ENCODE results near the gene NDRG4.

NDRG4 gene

DNA sequence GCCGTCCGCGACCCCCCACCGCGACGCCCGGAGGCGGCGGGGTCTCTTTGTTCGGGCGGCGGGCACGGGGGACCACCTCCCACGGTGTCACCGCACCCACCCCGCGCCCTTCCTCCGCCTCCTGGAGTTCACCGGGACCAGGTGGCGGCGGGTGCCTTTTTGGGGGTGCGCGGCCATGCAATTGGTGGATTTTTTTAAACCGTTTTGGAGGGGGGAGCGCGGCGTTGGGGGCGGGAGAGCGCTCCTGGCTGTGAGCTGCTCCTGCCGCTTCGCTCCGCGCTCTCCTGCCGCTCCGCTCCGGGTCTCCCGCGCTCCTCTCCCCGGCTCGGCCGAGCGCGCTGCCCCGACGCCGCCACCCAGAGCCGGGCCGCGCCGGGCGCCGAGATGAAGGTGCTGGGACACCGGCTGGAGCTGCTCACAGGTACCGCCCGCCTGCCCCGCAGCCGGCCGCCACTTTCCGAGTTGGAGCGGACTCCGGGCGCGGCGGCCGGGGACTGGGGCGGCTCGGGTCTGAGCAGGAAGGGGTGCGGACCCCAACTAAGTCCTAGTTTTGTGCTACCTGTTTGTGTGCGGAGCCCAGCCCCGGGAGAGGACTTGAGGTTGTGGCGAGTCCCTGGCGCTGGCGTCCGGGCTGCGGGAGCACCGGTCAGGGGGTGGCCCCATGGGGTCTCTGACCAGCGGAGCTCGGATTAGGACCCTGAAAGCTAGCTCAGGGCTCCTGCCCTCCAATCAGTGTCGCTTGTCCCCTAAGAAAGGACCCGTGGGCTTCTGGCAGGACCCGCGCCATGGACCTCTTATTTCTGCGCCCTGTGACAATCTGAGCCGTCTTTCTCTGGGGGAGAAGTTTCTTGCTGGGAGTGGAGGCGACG, 35.7 kb upstream of the NDRG4 start:
- DNase-seq (ENCODE audit: low read depth, low spot score): no peak

DNA sequence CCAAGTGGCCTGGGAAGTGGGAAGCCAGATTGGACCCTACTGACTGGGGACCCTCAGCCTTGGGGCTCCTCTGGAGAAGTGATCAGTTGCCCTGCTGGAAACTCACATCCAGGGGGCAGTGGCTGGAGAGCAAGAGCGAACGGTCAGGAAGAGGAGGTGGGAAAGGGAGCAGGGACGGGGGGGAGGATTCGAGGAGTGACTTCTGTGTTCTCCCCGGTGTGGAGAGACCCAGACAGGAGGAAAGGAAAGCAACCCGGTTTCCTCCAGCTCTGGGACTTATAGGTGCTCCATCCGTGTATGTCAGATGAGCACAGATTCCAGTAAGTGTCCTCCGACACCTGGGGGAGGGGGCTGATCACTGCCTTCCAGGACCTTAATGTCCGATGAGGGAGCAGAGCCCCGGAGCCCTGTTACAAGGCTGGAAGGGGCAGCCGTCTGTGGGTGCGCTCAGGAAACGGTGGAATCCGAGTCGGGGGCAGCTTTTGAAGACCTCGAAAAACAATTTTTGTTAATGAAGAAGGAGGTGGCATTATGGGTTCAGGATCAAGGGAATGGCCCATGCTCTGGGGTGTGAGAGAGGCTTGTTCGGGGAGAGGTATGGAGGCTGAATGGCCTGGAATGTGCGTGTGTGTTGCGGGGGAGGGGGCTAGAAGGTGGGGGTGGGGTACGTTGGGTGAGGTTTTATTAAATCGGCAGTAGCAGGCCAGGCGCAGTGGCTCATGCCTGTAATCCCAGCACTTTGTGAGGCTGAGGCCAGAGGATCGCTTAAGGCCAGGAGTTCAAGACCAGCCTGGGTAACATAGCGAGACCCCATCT, 34.8 kb upstream of the NDRG4 start:
- DNase-seq (ENCODE audit: low read depth, low spot score): no peak
- no peak overlapping the region for H3K4me3 ChIP-seq (ENCODE audit: low read length)

More for the DNA sequence above, 35.7 kb upstream of the NDRG4 start:
- no peak overlapping the region; the same call in 1 of the 2 replicates for H3K4me3 ChIP-seq (ENCODE audit: low read length)

DNA sequence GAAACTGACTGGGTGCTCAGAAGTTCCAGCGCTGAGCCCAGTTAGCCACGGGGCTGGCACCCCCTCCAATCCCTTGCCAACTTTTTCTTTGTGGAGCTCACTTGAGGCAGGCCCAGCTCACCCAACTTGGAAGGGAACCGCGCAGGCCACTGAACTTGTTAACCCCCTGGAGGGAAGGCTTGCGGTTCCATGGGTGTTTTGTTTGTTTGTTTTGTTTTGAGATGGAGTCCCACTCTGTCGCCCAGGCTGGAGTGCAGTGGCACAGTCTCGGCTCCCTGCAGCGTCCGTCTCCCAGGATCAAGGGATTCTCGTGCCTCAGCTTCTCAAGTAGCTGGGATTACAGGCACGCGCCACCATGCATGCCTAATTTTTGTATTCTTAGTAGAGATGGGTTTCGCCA, 34.1 kb upstream of the NDRG4 start:
- H3K4me3 ChIP-seq (ENCODE audit: low read length): no peak overlapping the region

DNA sequence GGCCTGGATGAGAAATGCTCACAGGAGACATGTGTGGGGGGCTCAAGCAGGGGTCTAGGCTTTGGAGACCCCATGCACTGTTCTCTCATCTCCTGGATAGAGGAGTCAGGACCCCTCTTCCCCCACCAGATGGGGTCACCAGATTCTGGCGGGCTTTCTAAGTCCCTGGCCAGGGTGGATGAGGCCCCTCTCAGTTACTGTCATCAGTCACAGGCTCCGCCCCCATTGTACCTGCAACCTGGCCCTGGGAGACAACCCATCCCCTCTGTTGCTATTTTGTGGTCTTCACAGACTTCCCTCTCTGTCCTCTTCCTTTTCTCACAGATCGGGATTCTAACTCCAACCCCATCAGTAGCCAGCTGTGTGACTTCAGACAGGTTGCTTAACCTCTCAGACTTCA, 33.5 kb upstream of the NDRG4 start:
- no peak for DNase-seq (ENCODE audit: low read depth, low spot score)
- H3K4me3 ChIP-seq (ENCODE audit: low read length): no peak overlapping the region

More for the DNA sequence above, 34.1 kb upstream of the NDRG4 start:
- DNase-seq (ENCODE audit: low read depth, low spot score): no peak

DNA sequence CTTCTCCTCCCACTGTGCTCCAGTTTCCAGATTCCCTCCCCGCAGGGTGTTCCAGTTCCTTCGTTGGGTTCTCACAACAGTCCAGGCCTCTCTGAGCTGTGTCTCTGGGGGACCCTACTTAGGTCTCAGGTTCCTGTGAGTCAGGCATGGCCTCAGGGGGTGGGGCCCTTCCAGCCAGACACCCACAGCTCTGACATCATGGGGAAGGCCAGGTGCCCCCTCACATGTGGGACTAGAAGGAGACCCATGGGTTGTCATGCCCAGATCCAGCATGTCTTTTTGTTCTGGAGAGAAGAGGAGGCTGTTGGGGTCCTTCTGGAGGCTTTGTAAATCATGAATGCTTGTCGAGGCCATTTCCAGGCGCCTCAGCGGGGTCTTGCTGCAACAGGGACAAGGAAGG, 32.0 kb upstream of the NDRG4 start:
- no peak overlapping the region for H3K4me3 ChIP-seq (ENCODE audit: low read length)
- DNase-seq (ENCODE audit: low read depth, low spot score): no peak

DNA sequence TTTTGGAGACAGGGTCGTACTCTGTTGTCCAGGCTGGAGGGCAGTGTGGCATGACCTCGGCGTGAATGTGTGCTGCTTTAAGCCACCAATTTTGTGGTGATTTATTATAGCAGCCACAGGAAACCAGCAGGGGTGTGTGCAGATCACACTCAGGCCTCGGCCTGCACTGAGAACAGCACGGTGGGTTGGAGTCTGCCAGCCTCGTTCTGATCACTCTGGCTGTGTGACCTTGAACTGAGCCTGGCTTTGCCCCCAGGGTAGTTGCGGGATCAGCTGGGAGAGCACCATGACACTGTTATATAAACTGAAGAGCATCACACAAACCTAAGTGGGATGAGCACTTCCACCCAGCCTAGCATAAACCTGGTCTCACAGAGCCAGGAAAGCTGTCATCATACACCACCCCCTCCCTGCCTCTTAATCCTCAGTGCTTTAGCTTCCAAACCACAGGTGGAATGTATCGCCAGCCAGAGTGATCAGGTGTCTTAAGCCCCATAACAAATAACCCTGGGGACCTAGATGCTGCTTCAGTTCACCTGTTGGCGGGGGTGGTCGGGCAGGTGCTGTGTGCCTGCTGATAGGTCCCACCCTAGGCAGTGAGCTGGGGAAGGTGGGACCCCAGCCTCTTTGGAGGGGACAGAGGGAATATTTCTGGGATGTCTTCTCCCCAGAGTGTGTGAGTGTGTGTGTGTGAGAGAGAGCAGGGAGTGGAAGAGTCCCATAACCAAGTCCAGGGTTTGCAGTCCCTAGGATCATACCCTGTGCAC, 28.6 kb upstream of the NDRG4 start:
- H3K4me3 ChIP-seq (ENCODE audit: low read length): no peak overlapping the region
- DNase-seq (ENCODE audit: low read depth, low spot score): no peak

DNA sequence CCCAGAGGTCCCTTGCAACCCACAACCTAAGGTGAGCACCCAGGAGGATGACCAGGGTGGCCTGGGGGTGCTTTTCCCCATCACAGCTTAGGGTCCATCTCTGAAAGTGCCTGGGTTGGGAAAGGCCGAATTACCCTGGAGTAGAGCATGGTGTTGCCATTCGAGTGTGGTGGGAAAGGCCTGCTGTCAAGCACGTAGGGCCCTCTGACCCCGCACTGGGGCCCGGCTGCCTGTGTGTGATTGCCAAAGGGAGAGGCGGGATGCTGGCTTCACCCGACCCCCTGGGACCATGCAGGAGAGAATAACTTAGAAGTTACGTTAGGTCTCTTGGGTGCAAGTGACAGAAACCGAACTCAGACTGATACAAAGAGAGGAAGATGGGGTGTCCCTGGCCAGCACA, 27.7 kb upstream of the NDRG4 start:
- DNase-seq (ENCODE audit: low read depth, low spot score): no peak
- H3K4me3 ChIP-seq (ENCODE audit: low read length): no peak overlapping the region

DNA sequence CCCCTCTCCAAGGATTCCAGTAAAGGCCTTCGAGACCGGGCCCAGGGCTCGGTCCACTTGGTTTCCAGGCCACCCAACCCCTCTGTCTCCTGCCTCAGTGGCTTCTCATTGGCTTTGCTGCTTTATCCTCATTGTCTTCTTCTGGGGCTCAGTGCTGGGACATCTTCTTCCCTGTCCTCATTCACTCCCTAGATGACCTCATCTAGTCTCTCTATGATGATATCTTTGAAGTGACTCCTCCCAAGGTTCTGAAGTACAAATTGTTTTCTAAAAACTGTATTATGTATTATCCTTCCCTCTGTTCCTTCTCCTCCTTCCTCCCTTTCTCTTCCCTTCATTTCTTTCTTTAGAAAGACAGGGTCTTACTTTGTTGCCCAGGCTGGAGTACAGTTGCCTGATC, 27.1 kb upstream of the NDRG4 start:
- DNase-seq (ENCODE audit: low read depth, low spot score): no peak

DNA sequence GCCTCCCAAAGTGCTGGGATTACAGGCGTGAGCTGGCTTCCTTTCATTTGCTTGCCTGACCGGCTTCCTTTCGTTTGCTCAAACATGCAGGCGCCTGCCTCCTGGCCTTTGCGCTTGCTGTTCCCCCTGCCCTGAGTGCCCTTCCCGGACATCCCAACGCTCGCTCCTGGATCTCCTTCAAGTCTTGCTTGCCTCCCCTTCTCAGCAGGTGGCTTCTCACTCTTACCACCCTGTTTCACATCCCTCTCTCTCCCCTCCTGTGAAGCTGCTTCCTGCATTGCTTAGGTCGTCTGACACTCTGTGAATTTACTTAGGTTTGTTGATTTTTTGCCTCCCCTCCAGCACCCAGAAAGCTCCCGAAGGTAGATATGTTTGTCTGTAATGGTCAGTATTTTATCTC, 25.6 kb upstream of the NDRG4 start:
- H3K4me3 ChIP-seq (ENCODE audit: low read length): no peak overlapping the region
- no peak for DNase-seq (ENCODE audit: low read depth, low spot score)

More for the DNA sequence above, 27.1 kb upstream of the NDRG4 start:
- H3K4me3 ChIP-seq (ENCODE audit: low read length): no peak overlapping the region

DNA sequence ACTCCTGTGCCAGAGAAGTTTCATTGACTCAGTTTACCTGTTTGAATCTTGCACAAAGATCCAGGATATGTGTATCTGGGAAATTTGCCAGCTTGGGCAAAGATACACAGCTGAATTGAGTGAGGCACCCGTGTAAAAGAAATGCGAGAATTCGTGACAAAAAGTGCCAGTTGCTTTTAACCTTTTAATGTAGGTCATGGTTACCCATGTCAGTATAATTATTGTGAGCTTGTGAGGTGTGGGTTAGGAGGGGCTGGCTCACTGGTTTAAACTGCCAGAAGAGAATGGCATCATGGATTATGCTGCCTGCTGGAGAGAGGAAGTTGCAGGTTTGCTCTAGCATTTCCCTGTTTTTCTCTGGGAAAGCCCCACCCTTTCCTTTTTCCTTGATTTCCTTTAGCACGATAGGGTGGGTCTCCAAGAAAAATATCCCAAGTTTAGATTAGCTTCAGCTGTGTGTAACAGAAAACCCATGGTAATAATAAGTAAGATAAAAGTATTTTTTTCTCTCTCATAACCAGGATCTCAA, 24.8 kb upstream of the NDRG4 start:
- no peak overlapping the region for H3K4me3 ChIP-seq (ENCODE audit: low read length)
- no peak for DNase-seq (ENCODE audit: low read depth, low spot score)

DNA sequence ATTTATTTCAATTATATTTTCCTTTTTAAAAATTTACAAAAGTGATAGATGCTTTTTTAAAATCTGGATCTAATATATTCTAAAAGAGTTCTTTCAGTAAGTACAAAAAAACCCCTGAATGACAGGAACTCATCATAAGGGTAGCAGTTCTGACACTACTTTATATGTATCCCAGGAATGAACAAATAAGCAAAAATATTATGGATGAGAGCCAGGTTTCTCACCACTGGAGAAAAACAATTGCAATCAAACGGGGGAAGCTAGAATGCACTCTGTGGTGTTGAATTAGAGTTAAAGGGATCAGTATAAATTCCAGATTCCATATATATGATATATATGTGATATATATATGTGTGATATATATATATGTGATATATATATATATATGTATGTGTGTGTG, 23.2 kb upstream of the NDRG4 start:
- no peak for DNase-seq (ENCODE audit: low read depth, low spot score)
- H3K4me3 ChIP-seq (ENCODE audit: low read length): no peak overlapping the region

DNA sequence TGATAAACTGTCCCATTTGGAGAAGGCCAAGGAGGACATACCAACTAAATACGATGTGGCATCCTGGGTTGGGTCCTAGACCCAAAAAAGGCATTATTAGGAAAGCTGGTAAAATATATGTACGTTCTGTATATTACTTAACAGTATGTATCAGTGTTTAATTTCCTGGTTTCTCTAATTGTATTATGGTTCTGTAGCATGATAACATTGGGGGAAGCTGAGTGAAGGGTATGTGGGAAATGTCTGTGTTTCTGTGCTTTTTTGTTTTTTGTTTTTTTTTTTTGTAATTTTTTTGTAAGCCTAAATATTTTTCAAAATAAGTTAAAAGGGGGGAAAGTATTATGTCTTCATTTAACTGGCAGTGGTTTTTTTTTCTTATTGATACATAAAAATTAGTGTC, 21.5 kb upstream of the NDRG4 start:
- DNase-seq (ENCODE audit: low read depth, low spot score): no peak
- no peak overlapping the region for H3K4me3 ChIP-seq (ENCODE audit: low read length)

DNA sequence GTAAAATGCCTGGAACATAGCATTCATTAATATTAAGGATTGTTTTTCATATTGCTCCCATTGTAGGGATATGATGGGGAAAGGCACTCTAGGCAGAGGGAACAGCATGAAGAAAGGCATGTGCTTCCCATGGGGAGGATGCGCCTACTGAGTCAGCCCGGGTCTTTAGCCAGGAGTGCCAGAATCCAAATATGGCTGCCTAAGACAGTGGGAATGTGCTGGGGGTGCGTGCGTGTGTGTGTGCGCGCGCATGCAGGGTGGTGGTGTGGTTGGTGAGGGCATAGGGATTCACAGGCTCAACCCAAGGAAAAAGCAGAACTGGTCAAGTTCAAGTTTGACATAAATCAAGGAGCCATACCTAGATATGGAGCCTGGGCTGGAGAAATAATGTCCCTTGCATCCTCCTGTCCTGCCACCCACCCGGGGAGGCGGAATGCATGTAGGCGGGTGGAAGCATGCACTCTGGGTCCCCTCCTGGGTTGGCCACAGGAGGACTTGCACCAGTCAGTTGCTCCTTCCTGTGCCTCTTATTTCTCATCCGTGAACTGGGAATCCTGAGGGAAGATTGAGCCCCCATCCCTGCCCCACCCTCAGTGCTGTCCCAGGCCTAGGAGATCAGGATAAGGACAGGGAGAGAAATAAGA, 18.6 kb upstream of the NDRG4 start:
- DNase-seq (ENCODE audit: low read depth, low spot score): no peak
- no peak overlapping the region for H3K4me3 ChIP-seq (ENCODE audit: low read length)

DNA sequence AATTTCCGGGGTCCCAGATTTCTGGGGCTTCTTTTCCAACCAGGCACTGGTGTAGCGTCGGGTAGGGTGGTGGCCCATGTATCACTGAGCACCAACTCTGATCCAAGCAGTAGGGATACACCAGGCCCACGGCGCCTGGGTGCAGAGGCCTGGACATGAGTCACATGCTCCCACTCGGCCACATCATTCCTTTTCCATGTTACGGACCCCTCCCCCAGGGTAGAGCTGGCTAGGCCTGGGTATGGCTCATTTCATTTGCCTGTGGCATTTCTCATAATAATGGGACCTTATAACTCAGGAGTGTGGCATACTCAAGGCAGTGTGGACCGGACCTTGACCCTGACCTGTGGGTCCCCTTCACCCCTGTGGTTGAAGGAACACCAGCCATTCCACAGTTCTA, 18.0 kb upstream of the NDRG4 start:
- no peak for DNase-seq (ENCODE audit: low read depth, low spot score)

DNA sequence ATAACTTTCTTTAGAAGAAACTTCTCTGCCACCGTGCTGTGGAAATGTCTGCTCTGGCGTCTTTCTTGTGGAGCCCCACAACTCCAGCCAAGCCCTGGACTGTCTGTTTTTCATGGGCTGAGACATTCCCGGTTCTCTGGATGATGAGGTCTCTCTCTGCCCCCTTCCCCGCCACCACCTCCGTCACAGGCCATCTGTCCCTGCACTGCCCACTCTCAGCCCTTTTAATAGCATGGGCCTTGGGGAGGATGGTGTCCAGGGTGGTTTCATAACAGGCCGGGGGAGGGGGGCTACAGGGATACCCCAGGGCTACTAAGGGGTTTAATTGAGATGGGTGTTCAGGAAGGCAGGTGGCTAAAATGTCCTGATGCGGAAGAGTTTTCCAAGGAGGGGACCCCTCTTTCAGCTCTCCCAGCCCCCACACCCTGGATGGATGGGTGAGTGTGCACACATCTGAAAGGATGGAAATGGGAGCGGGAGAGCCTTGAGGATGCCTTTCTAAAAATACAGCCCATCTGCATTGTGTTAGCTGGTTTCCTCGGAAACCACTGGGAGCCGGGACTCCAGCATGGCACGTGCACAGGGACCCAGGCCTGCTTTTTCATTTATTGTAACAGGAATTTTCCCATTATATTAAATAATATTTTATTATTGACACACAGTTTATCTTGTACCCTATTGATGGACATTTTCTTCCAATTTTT, 14.6 kb upstream of the NDRG4 start:
- no peak overlapping the region for H3K4me3 ChIP-seq (ENCODE audit: low read length)
- DNase-seq (ENCODE audit: low read depth, low spot score): no peak

More for the DNA sequence above, 18.0 kb upstream of the NDRG4 start:
- no peak overlapping the region for H3K4me3 ChIP-seq (ENCODE audit: low read length)

DNA sequence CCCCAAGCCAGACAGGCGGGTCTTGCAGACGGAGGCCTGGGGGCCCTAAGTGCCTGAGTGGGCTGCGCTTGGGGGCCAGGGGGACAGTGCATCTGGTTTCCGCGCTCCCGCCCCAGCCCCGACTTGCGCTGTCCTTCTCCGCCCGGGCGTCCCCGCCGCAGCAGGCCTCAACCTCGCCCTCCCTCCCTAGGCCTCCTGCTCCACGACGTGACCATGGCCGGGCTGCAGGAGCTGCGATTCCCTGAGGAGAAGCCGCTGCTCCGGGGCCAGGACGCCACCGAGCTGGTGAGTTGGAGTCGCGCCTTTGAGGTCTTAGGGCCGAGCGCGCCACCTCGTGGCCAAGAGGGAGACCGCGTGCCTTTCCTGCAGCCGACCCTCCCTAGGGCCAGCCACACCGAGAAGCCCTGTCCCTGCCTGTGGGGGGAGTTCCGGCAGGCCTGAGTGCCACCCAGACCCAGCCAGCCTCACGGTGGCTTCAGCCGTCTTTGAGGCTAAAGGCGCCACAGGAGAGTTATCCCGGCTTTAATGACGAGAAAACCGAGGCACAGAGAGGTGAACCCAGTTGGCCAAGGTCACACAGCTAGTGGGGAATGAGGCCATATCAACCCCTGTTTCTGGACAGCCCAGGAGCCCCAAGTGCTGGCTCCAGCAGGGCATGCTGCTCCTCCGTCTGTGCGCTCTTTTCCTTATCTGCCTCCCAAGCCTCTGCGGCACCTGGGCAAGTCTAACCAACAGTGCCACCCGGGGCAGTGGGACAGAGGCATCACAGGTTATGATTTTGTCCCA, 12.2 kb upstream of the NDRG4 start:
- DNase-seq (ENCODE audit: low read depth, low spot score): peak; percentile 40
- H3K4me3 ChIP-seq (ENCODE audit: low read length): no peak overlapping the region

DNA sequence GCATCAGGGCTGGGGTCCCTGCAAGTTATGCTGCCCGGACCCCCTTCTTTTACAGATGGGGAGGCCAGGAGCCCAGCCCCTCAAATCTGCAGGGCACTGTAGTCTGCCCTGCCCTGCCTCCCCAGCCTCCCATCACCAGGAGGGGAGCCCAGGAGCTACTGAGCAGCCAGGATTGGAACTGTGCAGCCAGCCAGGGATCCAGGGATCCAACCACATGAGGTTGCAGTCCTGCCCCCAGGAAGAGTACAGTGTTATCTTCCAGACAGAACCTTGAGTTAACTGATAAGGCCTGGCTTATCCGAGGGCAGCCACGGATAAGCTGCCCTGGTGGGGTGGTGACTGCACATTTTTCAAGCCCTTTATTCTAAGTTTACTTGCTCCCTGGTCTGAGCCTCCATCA, 11.4 kb upstream of the NDRG4 start:
- no peak overlapping the region for H3K4me3 ChIP-seq (ENCODE audit: low read length)
- no peak for DNase-seq (ENCODE audit: low read depth, low spot score)

DNA sequence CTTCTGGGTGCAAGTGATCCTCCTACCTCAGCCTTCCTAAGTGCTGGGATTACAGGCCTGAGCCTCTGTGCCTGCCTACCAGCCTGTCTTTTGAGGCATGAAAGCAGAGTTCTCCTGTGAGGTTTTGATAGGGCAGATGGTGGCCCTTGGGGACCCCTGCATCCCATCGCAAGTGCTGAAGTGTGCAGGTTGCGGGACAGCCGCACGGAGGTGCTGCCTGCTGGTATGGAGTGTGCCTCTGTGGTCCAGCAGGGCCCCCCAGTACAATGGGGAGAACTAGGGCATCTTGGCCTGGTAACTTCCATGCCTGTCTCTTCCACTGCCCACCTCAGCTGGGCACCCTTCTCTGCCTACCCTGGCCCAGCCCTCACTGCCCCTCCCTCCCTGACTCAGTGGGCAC, 9.9 kb upstream of the NDRG4 start:
- no peak overlapping the region for H3K4me3 ChIP-seq (ENCODE audit: low read length)
- DNase-seq (ENCODE audit: low read depth, low spot score): no peak

All from Jurkat, Clone E6-1 (cell line).